ENCODE results near the gene ZRANB3. TPM values are rescaled to one million over a fixed set of nuclear protein-coding genes. Genes with fewer than 3 reads are reported as not detected.
"Not testable (repeated sequence)": the region's sequence is repeated elsewhere in the genome, so short reads cannot be mapped to it uniquely, and the experiment has no call there.

ZRANB3 gene
- total RNA-seq, 1 donor from 2014 or later = 7.9 TPM

DNA sequence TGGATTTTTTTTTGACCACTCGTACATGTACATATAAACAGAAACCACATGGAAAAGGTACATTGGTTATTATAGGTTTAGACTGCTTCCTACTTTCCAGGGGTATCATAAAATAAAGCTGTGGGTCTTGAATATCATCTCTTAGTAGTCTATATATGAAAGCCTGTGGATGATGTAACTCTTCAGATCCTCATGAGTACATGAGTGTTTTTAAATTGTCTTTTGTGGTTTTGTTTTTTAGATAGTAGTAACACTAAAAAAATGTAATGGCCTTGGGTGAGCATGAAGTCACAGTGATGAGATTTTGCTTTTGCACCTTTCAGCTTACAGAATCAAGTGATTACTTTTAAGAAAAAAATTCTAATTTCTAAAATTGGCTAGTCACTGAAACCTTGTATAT lies 398.7 kb downstream of the ZRANB3 start:
- DNase-seq (ENCODE audit: low read depth) = no peak
- H3K4me3 ChIP-seq (ENCODE audit: low read depth, low read length) = no peak overlapping the region
- no peak for TF ChIP-seq CTCF (conservative IDR thresholded peaks at IDR 0.05; ENCODE audit: low read depth, low read length)

DNA sequence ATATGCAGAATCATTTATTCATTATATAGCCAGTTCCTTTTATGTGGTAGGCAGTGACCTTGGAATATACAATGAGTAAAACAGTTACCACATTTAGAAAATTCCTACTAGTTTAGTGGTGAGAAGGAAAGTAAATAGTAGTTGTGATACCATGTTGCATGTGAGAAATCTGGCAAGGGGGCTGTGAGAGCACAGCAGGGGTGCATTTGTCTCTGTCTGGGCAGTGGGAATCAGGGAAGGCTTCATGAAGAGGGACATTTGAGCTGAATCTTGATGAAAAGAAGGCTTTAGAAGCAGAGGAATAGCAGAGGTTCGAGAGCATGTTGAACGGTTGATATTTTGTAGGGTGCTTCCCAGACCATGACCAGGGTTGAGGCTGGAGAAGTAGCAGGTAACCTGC lies 400.3 kb downstream of the ZRANB3 start:
- TF ChIP-seq CTCF (conservative IDR thresholded peaks at IDR 0.05; ENCODE audit: low read depth, low read length) = no peak
- no peak overlapping the region for H3K4me3 ChIP-seq (ENCODE audit: low read depth, low read length)
- no peak for DNase-seq (ENCODE audit: low read depth)

DNA sequence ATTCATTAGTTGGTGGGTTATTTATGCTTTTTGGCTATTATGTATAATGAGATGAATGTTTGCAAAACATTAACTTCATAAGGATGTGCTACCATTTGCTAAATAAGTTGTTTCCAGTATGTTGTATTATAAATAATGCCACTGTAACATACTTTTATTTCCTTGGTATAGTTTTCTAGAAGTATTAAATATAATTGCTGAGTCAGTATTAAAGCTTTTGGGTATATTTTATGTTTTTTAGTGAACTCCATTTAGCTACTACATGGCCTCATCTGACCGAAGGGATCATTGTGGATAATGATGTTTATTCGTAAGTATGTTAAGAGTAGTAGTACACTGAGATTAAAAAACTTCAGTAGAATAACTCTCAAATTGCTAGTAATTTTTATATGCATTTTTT lies 405.1 kb downstream of the ZRANB3 start:
- DNase-seq (ENCODE audit: low read depth) = no peak
- no peak for TF ChIP-seq CTCF (conservative IDR thresholded peaks at IDR 0.05; ENCODE audit: low read depth, low read length)
- H3K4me3 ChIP-seq (ENCODE audit: low read depth, low read length) = no peak overlapping the region

DNA sequence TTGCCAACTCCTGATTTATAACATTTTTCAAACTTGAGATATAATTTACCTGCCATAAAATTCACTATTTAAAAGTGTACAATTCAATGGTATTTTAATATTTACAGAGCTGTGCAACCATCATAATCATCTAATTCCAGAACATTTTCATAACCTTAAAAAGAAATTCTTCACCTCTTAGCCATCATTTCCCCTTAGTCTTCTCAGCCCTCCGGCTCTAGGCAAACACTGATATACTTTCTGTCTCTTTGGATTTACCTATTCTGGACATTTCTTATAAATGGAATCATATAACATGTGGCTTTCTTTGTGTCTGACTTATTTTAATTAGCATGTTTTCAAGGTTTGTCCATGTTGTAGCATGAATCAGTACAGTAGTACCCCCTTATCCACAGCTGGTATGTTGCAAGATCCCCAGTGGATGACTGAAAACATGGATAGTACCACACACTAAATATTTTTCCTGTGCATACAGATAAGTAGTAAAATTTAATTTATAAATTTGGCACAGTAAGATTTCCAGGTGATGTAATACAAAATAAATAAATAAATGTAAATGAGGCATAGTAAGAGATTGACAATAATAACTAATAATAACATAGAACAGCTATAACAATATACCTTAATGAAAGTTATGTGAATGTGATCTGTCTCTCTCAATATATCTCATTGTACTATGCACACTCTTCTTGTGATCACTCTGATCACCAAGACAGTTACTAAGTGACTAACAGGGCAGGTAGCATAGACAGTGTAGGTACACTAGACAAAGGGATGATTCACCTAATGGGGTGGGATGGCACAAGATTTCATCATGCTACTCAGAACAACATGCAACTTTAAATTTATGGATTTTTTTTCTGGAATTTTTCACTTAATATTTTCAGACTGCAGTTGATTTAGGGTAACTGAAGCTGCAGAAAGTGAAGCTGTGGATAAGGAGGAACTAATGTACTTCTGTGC lies 405.8 kb downstream of the ZRANB3 start:
- DNase-seq (ENCODE audit: low read depth) = no peak
- no peak for TF ChIP-seq CTCF (conservative IDR thresholded peaks at IDR 0.05; ENCODE audit: low read depth, low read length)
- no peak overlapping the region for H3K4me3 ChIP-seq (ENCODE audit: low read depth, low read length)

DNA sequence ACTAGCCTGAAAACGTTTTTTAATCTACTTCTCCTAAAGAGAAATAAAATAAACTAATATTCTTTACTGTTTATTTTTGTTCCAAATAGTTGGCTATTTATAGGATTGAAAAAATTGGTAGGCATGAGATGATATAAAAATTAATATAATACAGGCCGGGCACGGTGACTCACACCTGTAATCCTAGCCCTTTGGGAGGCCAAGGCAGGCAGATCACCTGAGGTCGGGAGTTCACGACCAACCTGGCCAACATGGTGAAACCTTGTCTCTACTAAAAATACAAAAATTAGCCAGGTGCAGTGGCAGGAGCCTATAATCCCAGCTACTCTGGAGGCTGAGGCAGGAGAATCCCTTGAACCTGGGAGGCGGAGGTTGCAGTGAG lies 409.4 kb downstream of the ZRANB3 start:
- H3K4me3 ChIP-seq (ENCODE audit: low read depth, low read length); DNase-seq (ENCODE audit: low read depth): not testable (repeated sequence)

GRCh38 chr2:135121016-135121657 lies 409.9 kb downstream of the ZRANB3 start:
- no peak overlapping the region for H3K4me3 ChIP-seq (ENCODE audit: low read depth, low read length)
- DNase-seq (ENCODE audit: low read depth) = peak; percentile 18

More at GRCh38 chr2:135121016-135121657, 409.9 kb downstream of the ZRANB3 start:
- no peak for TF ChIP-seq CTCF (conservative IDR thresholded peaks at IDR 0.05; ENCODE audit: low read depth, low read length)
